Calu3 (cell line): ENCODE data around the gene ANKRD9. TPM values are rescaled to one million over a fixed set of nuclear protein-coding genes. Genes with fewer than 3 reads are reported as not detected.
"Not testable (repeated sequence)": the region's sequence is repeated elsewhere in the genome, so short reads cannot be mapped to it uniquely, and the experiment has no call there.

Experiments used
- BruUV-seq: library from RNA; stranded (reverse); fragments of 400-500 nt; replicated peaks from 2 replicates; lab custom pipeline; 2021; lab: Mats Ljungman, UMichigan
- CTCF ChIA-PET: fragments of 300-600 bp; sonication (Branson Sonifier 250); formaldehyde crosslinking; loops from one replicate; lab custom pipeline; 2022; ENCODE audit warnings: antibody characterized with exemption; lab: Charles Lee
- DNase-seq: peaks from one replicate; pipeline ENCODE4 v3.0.0; 2022
- H3K27ac Mint-ChIP-seq: one replicate; pipeline ENCODE4 v1.8.0; 2022; ENCODE audit warnings: mixed read lengths; ENCODE audit not compliant: unreplicated experiment
- H3K27me3 Mint-ChIP-seq: one replicate; pipeline ENCODE4 v1.8.0; 2022; ENCODE audit warnings: mixed read lengths; ENCODE audit not compliant: unreplicated experiment
- H3K36me3 Mint-ChIP-seq: one replicate; pipeline ENCODE4 v1.8.0; 2022; ENCODE audit warnings: mild to moderate bottlenecking, moderate library complexity, mixed read lengths; ENCODE audit not compliant: insufficient read depth, unreplicated experiment
- H3K4me1 Mint-ChIP-seq: one replicate; pipeline ENCODE4 v1.8.0; 2022; ENCODE audit warnings: mild to moderate bottlenecking, low read depth, mixed read lengths; ENCODE audit not compliant: unreplicated experiment
- H3K4me3 Mint-ChIP-seq: one replicate; pipeline ENCODE4 v1.8.0; 2022; ENCODE audit warnings: mild to moderate bottlenecking, low read depth, moderate library complexity, mixed read lengths; ENCODE audit not compliant: unreplicated experiment
- H3K9me3 Mint-ChIP-seq: one replicate; pipeline ENCODE4 v1.8.0; 2022; ENCODE audit warnings: low read depth, mixed read lengths; ENCODE audit not compliant: unreplicated experiment
- intact Hi-C: fragments of 100-400 bp; cut with micrococcal nuclease; formaldehyde crosslinking; loops from one replicate; pipeline ENCODE4 v1.10.0; 2022; ENCODE audit not compliant: unreplicated experiment
- total RNA-seq: library from RNA; stranded (reverse); gene quantifications from 2 replicates; pipeline ENCODE4 v1.2.3, GENCODE V29; 2022
- TF ChIP-seq, protein P1 (sequence below): fragments of 200-600 bp; IDR thresholded peaks from one replicate; pipeline ENCODE4 v1.8.0; 2022; ENCODE audit warnings: antibody characterized with exemption; ENCODE audit not compliant: unreplicated experiment

ANKRD9 gene
- total RNA-seq, 1 experiment from 2014 or later, result 23.8 TPM

DNA sequence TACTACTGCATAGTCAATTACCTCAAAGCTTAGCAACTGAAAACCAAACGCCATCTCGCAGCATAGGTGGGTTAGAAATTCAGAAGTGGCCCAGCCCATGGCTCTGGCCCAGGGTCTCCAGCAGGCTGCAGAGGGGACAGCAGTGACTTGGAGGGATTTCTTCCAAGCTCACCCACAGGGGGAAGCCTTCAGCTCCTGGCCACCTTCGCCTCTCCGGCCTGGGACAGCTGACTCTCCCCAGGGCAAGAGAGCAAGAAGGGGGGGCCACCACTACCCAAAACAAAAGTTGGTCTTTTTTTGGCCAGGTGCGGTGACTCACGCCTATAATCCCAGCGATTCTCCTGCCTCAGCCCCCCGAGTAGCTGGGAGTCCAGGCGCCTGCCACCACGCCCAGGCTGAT is 32.2 kb upstream of the ANKRD9 start:
- Mint-ChIP-seq H3K27ac (no peak overlapping the region), H3K27me3 (peaks cover 40% of the 10 kb centered on the region), H3K36me3 (peaks cover 4% of the 10 kb centered on the region), H3K9me3 (no peaks in the 10 kb centered on the region), H3K4me1 (no peaks in the 10 kb centered on the region), H3K4me3 (no peak overlapping the region)
- intact Hi-C loops, result no loop called here
- TF ChIP-seq, protein P1, sequence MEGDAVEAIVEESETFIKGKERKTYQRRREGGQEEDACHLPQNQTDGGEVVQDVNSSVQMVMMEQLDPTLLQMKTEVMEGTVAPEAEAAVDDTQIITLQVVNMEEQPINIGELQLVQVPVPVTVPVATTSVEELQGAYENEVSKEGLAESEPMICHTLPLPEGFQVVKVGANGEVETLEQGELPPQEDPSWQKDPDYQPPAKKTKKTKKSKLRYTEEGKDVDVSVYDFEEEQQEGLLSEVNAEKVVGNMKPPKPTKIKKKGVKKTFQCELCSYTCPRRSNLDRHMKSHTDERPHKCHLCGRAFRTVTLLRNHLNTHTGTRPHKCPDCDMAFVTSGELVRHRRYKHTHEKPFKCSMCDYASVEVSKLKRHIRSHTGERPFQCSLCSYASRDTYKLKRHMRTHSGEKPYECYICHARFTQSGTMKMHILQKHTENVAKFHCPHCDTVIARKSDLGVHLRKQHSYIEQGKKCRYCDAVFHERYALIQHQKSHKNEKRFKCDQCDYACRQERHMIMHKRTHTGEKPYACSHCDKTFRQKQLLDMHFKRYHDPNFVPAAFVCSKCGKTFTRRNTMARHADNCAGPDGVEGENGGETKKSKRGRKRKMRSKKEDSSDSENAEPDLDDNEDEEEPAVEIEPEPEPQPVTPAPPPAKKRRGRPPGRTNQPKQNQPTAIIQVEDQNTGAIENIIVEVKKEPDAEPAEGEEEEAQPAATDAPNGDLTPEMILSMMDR, result no peak
- CTCF ChIA-PET, result interaction anchor here (0.7 kb wide), 1 partner anchor 89 kb away, joined by 6 read pairs; no protein-coding TSS in a partner anchor
- no TSS peak for BruUV-seq
- no peak for DNase-seq

DNA sequence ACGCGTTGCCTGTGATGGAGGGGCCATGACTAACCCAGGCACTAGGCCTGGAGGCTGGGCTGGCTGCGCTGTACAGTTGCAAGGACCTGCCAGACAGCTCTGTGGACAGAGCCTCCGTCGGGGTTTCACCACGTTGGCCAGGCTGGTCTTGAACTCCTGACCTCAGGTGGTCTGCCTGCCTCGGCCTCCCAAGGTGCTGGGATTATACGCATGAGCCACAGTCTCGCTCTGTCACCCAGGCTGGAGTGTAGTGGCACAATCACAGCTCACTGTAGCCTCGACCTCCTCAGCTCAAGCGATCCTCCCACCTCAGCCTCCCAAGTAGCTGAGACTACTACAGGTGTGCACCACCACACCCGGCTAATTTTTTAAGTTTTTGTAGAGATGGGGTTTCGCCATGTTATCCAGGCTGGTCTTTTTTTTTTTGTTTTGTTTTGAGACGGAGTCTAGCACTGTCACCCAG is 31.5 kb upstream of the ANKRD9 start:
- not testable (repeated sequence) for H3K9me3 Mint-ChIP-seq, H3K4me3 Mint-ChIP-seq
- CTCF ChIA-PET, result interaction anchor here (0.5 to 0.7 kb wide), 2 partner anchors 90 to 435 kb away, joined by 3 to 6 read pairs; no protein-coding TSS in a partner anchor

DNA sequence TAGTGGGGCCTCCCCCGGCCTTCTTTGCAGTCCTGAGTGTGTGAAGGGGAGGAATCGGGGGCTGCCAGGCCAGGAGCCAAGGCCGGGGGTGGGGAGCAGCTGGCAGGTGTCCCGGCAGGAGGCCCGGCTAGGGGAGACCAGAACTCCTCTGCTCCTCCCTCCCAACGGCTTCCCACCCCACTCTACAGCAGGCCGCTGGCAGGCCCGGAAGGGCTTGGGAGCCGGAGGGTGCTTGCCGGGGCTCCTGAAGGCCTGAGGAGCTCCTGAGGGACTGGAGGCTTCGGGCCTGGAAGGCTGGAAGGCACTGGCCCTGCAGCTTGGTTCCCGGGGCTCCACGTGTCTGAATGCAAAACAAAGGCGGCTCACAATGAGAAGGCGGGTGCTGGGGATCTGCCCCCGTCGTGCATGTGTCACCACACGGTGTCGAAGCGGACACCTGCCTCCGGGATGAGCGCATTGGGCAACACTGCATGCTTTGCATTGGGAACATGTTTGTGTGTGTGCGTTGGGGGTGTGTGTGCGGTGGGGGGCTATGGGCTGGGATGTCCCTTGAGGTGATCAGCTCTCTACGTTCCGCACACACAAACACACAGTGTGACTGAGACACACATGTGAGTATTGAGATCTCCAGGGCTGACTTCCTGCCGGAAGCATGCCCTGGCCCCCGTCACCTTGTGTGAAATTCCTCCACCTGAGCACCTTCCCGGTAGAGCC is 30.9 kb upstream of the ANKRD9 start:
- no peak overlapping the region for H3K27ac Mint-ChIP-seq
- H3K36me3 Mint-ChIP-seq, result peaks cover 4% of the 10 kb centered on the region
- peaks cover 32% of the 10 kb centered on the region for H3K27me3 Mint-ChIP-seq
- H3K4me3 Mint-ChIP-seq, result no peak overlapping the region
- H3K4me1 Mint-ChIP-seq, result no peaks in the 10 kb centered on the region
- TF ChIP-seq, protein P1, result no peak
- DNase-seq, result no peak
- CTCF ChIA-PET, result interaction anchor here (0.5 kb wide), 1 partner anchor 434 kb away, joined by 3 read pairs; no protein-coding TSS in a partner anchor
- BruUV-seq, result no TSS peak
- intact Hi-C loops, result no loop called here
- H3K9me3 Mint-ChIP-seq, result no peaks in the 10 kb centered on the region

More for the DNA sequence above, 31.5 kb upstream of the ANKRD9 start:
- H3K4me1 Mint-ChIP-seq, DNase-seq, H3K27ac Mint-ChIP-seq, BruUV-seq, intact Hi-C loops, H3K36me3 Mint-ChIP-seq: not testable (repeated sequence)
- H3K27me3 Mint-ChIP-seq, result peaks cover 38% of the 10 kb centered on the region

DNA sequence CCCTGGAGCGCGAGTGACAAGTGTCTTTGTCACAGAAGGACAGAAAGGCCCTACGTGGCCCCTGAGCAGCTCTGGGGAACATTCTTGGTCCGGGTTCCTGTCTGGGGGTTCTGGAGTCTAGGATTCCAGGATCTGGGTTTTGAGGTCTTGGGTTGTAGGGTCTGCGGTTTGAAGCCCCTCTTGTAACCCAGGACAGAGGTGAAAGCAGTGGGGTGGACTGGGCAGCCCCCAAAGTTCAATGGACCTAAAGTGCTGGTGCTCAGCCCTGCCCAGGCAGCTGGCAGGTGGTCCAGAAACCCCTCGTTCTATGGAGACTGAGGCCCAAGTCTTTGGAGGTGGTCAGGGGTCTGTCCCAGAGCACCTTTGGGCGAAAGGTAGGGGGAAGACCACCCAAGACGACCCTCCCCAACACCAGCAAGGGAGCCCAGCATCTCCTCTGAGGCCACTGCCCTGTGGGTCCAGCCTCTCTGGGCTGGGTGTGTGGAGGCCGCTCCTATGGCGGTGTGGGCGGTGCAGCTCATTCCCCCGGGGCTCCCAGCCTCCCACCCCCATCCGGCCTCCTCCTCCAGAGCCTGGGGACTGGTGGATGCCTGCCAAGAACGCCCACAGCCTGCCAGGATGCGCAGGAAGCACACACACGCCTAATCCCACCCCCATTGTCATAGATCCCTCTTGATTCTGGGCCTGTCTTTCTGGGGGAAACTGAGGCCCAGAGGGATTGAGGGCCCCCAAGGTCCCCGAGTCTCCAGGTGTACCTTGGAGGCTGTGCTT is 30.2 kb upstream of the ANKRD9 start:
- H3K4me3 Mint-ChIP-seq, result no peak overlapping the region
- BruUV-seq, result no TSS peak
- DNase-seq, result no peak
- CTCF ChIA-PET, result no interaction called here
- no peaks in the 10 kb centered on the region for H3K4me1 Mint-ChIP-seq
- H3K9me3 Mint-ChIP-seq, result no peaks in the 10 kb centered on the region
- peaks cover 25% of the 10 kb centered on the region for H3K27me3 Mint-ChIP-seq
- H3K36me3 Mint-ChIP-seq, result no peaks in the 10 kb centered on the region
- intact Hi-C loops, result no loop called here
- H3K27ac Mint-ChIP-seq, result no peak overlapping the region
- TF ChIP-seq, protein P1, result no peak
